ENCODE results near the gene NCF1.
"Not testable (repeated sequence)": the region's sequence is repeated elsewhere in the genome, so short reads cannot be mapped to it uniquely, and the experiment has no call there.

DNA sequence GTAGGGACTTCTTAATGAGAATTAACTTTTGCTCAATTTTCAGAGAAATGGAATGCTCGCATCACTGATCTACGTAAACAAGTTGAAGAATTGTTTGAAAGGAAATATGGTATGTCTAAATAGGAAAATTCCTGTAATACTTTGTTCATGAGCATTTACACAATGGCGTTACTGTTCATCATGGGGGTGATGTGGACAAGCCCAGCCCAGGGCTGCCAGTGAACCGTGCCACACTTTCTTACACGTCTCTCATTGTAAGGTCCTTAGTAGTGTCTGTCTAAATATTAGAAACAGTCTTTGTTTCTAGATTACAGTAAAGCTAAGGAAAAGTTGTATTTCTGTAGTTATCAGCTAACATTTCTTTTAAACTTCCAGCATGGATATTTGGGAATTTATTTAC lies 43.6 kb upstream of the NCF1 start:
- TF ChIP-seq, protein P1, sequence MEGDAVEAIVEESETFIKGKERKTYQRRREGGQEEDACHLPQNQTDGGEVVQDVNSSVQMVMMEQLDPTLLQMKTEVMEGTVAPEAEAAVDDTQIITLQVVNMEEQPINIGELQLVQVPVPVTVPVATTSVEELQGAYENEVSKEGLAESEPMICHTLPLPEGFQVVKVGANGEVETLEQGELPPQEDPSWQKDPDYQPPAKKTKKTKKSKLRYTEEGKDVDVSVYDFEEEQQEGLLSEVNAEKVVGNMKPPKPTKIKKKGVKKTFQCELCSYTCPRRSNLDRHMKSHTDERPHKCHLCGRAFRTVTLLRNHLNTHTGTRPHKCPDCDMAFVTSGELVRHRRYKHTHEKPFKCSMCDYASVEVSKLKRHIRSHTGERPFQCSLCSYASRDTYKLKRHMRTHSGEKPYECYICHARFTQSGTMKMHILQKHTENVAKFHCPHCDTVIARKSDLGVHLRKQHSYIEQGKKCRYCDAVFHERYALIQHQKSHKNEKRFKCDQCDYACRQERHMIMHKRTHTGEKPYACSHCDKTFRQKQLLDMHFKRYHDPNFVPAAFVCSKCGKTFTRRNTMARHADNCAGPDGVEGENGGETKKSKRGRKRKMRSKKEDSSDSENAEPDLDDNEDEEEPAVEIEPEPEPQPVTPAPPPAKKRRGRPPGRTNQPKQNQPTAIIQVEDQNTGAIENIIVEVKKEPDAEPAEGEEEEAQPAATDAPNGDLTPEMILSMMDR (IDR thresholded peaks at IDR 0.05), result not testable (repeated sequence)
- TF ChIP-seq, protein P2, sequence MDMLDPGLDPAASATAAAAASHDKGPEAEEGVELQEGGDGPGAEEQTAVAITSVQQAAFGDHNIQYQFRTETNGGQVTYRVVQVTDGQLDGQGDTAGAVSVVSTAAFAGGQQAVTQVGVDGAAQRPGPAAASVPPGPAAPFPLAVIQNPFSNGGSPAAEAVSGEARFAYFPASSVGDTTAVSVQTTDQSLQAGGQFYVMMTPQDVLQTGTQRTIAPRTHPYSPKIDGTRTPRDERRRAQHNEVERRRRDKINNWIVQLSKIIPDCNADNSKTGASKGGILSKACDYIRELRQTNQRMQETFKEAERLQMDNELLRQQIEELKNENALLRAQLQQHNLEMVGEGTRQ (IDR thresholded peaks at IDR 0.05), result not testable (repeated sequence)
- not testable (repeated sequence) for TF ChIP-seq NR3C1 (IDR thresholded peaks at IDR 0.05); HOXA7 (CRISPR knock-in tag; IDR thresholded peaks at IDR 0.05); POLR2A (IDR thresholded peaks at IDR 0.05; ENCODE audit: low read length); MAZ (IDR thresholded peaks at IDR 0.05; ENCODE audit: borderline replicate concordance, low read depth, low read length); FOSL2 (IDR thresholded peaks at IDR 0.05); FOSL2 (CRISPR knock-in tag; IDR thresholded peaks at IDR 0.05)
- TF ChIP-seq, protein P3, sequence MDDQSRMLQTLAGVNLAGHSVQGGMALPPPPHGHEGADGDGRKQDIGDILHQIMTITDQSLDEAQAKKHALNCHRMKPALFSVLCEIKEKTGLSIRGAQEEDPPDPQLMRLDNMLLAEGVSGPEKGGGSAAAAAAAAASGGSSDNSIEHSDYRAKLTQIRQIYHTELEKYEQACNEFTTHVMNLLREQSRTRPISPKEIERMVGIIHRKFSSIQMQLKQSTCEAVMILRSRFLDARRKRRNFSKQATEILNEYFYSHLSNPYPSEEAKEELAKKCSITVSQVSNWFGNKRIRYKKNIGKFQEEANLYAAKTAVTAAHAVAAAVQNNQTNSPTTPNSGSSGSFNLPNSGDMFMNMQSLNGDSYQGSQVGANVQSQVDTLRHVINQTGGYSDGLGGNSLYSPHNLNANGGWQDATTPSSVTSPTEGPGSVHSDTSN (IDR thresholded peaks at IDR 0.05), result not testable (repeated sequence)

All from A549 (cell line).